ENCODE measurements around the gene ADGRV1.

Gene ADGRV1

DNA sequence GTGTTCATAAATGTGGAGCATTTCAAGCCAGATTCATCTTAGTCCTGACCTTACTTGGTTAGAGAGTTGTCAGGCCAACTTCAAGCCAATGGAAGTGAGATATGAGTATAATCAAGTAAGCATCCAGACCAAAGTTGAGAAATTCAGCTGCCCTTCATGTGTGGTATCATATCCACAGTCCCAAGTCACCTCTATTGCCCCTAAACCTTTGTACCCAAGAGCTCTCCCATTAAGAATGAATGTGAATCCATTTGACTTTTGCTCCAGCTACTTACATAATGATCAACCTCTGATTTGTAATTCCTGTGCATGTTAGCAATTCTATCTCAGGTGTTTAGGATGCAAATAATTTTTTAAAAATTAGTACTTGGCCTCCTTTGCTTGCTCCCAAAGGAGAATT, 342.7 kb downstream of the ADGRV1 start:
- no peaks in the 10 kb centered on the region for H3K36me3 ChIP-seq (ENCODE audit: insufficient read depth, low read length)
- H3K4me1 ChIP-seq (ENCODE audit: insufficient read depth, low read length): no peaks in the 10 kb centered on the region
- no peaks in the 10 kb centered on the region for H3K9me3 ChIP-seq (ENCODE audit: low read length)
- no peak overlapping the region for H3K4me3 ChIP-seq (ENCODE audit: low read depth in 1 of 2, low read length in 2 of 2)
- no peaks in the 10 kb centered on the region for H3K27me3 ChIP-seq (ENCODE audit: control insufficient read depth in 1 of 2, insufficient read depth in 2 of 2, low read length in 2 of 2)
- no peak overlapping the region for H3K9ac ChIP-seq (ENCODE audit: low read length)
- H3K27ac ChIP-seq (ENCODE audit: low read depth, low read length): no peak overlapping the region

DNA sequence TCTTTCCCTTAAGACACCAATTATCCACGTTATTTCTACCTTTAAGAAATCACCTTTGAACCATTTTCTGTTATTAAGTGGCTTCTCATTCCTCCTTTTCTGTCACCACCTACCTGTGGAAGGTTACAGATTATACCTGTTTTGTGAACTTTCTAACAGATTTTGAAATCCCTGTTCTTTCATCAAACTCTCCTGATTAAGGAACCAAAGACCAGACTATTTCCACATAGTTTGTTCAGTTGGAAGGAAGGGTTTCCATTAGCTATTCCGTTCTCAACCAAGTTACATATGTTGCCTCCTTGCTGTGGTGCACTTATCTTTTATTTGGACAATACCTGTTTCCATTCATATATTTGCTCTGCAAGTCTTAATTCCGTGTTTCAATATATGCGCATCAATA, 343.6 kb downstream of the ADGRV1 start:
- no peak overlapping the region for H3K4me3 ChIP-seq (ENCODE audit: low read depth in 1 of 2, low read length in 2 of 2)
- H3K27ac ChIP-seq (ENCODE audit: low read depth, low read length): no peak overlapping the region

DNA sequence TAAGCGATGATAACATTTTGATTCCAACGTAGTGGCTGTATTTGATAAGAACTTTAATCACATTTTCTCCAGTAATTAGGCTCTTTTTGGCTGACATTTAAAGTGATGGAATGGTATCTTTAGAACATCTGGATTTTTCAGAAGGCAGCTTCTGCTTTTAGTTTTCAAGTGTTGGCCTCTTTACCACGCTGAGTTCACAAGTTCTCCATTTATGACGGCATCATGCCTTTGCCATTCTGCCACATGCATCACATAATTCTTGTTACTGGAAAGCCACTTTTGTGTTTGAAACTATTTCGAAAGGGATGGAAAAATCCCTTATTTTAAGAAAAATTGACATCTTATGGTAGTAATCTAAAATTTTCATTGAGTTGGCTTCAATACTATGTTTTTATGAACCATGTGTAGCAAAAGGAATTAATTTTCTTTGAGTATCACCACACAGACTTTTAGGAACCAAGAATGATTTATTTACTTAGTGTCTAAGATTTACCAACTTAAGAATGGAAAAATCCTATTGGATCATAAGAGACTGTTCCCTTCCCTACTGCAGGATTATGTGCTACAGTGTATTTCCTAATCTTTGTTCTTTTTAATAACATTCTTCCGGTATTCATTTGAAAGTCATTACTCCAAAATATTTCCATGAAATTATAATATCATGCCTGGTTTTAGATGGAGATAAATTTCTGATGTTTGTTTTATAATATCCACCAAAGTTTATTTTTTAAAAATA, 344.2 kb downstream of the ADGRV1 start:
- H3K27me3 ChIP-seq (ENCODE audit: control insufficient read depth in 1 of 2, insufficient read depth in 2 of 2, low read length in 2 of 2): no peaks in the 10 kb centered on the region
- H3K4me3 ChIP-seq (ENCODE audit: low read depth in 1 of 2, low read length in 2 of 2): no peak overlapping the region
- no peaks in the 10 kb centered on the region for H3K4me1 ChIP-seq (ENCODE audit: insufficient read depth, low read length)
- H3K9ac ChIP-seq (ENCODE audit: low read length): no peak overlapping the region
- no peaks in the 10 kb centered on the region for H3K36me3 ChIP-seq (ENCODE audit: insufficient read depth, low read length)
- no peak overlapping the region for H3K27ac ChIP-seq (ENCODE audit: low read depth, low read length)
- no peaks in the 10 kb centered on the region for H3K9me3 ChIP-seq (ENCODE audit: low read length)

More for the DNA sequence above, 343.6 kb downstream of the ADGRV1 start:
- H3K9ac ChIP-seq (ENCODE audit: low read length): no peak overlapping the region
- no peaks in the 10 kb centered on the region for H3K4me1 ChIP-seq (ENCODE audit: insufficient read depth, low read length)
- H3K36me3 ChIP-seq (ENCODE audit: insufficient read depth, low read length): no peaks in the 10 kb centered on the region
- H3K9me3 ChIP-seq (ENCODE audit: low read length): no peaks in the 10 kb centered on the region
- no peaks in the 10 kb centered on the region for H3K27me3 ChIP-seq (ENCODE audit: control insufficient read depth in 1 of 2, insufficient read depth in 2 of 2, low read length in 2 of 2)

DNA sequence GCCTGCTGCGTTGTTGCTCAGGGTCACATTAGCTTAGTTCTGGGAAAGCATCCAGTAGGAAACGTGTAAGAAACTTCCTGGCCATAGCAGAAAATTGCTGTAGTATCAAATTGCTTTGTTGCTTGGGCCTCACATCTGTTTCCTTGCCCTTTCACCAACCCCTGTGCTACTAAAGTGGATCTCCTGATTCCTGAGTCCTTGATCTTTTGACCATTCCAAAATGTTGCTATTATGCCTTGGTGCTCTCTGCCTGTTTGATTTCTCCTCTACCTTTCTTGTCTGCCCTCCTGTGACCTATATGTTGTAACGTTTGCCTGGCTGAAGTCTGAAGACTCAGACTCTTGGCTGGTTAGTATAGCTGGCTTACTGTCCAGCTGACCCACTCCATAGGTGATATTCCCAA, 350.5 kb downstream of the ADGRV1 start:
- Histone ChIP-seq H3K9ac (ENCODE audit: low read length) (no peak overlapping the region), H3K4me1 (ENCODE audit: insufficient read depth, low read length) (no peaks in the 10 kb centered on the region), H3K27me3 (ENCODE audit: control insufficient read depth in 1 of 2, insufficient read depth in 2 of 2, low read length in 2 of 2) (no peaks in the 10 kb centered on the region), H3K27ac (ENCODE audit: low read depth, low read length) (no peak overlapping the region), H3K36me3 (ENCODE audit: insufficient read depth, low read length) (no peaks in the 10 kb centered on the region), H3K9me3 (ENCODE audit: low read length) (no peaks in the 10 kb centered on the region), H3K4me3 (ENCODE audit: low read depth in 1 of 2, low read length in 2 of 2) (no peak overlapping the region)

DNA sequence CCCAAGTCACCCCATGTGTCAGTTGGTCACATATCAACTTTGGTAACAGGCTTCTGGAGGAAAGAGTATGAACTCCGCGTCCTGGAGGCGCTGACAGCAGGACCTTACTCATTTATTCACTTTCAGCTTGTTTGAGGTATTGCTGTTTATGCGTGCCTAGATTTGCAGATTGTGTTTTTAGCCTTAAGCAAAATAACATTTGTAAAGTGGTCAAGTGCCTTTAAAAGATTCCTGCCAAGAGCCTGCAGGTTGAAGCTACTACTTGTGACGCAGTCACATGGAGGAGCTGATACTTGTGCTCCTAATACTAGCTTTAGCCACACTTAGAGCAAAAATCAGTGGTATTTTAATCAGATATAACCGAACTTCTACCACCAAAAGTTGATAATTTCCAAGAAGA, 351.3 kb downstream of the ADGRV1 start:
- Histone ChIP-seq H3K36me3 (ENCODE audit: insufficient read depth, low read length) (no peaks in the 10 kb centered on the region), H3K27me3 (ENCODE audit: control insufficient read depth in 1 of 2, insufficient read depth in 2 of 2, low read length in 2 of 2) (no peaks in the 10 kb centered on the region), H3K4me1 (ENCODE audit: insufficient read depth, low read length) (no peaks in the 10 kb centered on the region), H3K4me3 (ENCODE audit: low read depth in 1 of 2, low read length in 2 of 2) (no peak overlapping the region), H3K9me3 (ENCODE audit: low read length) (no peaks in the 10 kb centered on the region), H3K27ac (ENCODE audit: low read depth, low read length) (no peak overlapping the region), H3K9ac (ENCODE audit: low read length) (no peak overlapping the region)

GRCh38 chr5:90911169-90911568, 352.6 kb downstream of the ADGRV1 start:
- Histone ChIP-seq H3K9me3 (ENCODE audit: low read length) (no peaks in the 10 kb centered on the region), H3K27ac (ENCODE audit: low read depth, low read length) (no peak overlapping the region)

GRCh38 chr5:90912476-90912875, 353.9 kb downstream of the ADGRV1 start:
- no peaks in the 10 kb centered on the region for H3K4me1 ChIP-seq (ENCODE audit: insufficient read depth, low read length)
- H3K36me3 ChIP-seq (ENCODE audit: insufficient read depth, low read length): no peaks in the 10 kb centered on the region
- no peaks in the 10 kb centered on the region for H3K27me3 ChIP-seq (ENCODE audit: control insufficient read depth in 1 of 2, insufficient read depth in 2 of 2, low read length in 2 of 2)
- no peak overlapping the region for H3K9ac ChIP-seq (ENCODE audit: low read length)
- H3K4me3 ChIP-seq (ENCODE audit: low read depth in 1 of 2, low read length in 2 of 2): no peak overlapping the region
- no peak overlapping the region for H3K27ac ChIP-seq (ENCODE audit: low read depth, low read length)
- no peaks in the 10 kb centered on the region for H3K9me3 ChIP-seq (ENCODE audit: low read length)

More at GRCh38 chr5:90911169-90911568, 352.6 kb downstream of the ADGRV1 start:
- H3K27me3 ChIP-seq (ENCODE audit: control insufficient read depth in 1 of 2, insufficient read depth in 2 of 2, low read length in 2 of 2): no peaks in the 10 kb centered on the region
- H3K9ac ChIP-seq (ENCODE audit: low read length): no peak overlapping the region
- no peak overlapping the region for H3K4me3 ChIP-seq (ENCODE audit: low read depth in 1 of 2, low read length in 2 of 2)
- no peaks in the 10 kb centered on the region for H3K4me1 ChIP-seq (ENCODE audit: insufficient read depth, low read length)
- H3K36me3 ChIP-seq (ENCODE audit: insufficient read depth, low read length): no peaks in the 10 kb centered on the region

DNA sequence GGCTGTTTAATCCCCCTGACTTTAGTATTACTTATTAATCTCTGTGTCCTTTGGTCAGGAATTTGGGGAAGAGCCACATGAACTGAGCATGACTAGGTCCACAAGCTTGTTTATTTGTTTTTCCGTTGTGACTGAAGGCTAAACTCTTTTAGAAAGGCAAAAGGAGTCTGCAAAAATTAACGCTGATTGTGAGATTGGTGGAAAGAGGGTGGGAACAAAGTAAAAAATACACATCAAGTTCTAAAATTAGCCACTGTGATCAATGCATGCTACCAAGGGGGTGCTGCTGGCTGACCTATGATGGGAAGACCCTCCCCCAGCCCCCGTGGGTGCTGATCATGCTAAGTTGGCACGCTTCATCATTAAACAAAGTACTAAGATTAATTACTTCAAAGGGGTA, 356.8 kb downstream of the ADGRV1 start:
- H3K9me3 ChIP-seq (ENCODE audit: low read length): no peaks in the 10 kb centered on the region
- no peak overlapping the region for H3K4me3 ChIP-seq (ENCODE audit: low read depth in 1 of 2, low read length in 2 of 2)
- H3K27ac ChIP-seq (ENCODE audit: low read depth, low read length): no peak overlapping the region
- no peak overlapping the region for H3K9ac ChIP-seq (ENCODE audit: low read length)
- no peaks in the 10 kb centered on the region for H3K4me1 ChIP-seq (ENCODE audit: insufficient read depth, low read length)
- H3K27me3 ChIP-seq (ENCODE audit: control insufficient read depth in 1 of 2, insufficient read depth in 2 of 2, low read length in 2 of 2): no peaks in the 10 kb centered on the region
- no peaks in the 10 kb centered on the region for H3K36me3 ChIP-seq (ENCODE audit: insufficient read depth, low read length)

DNA sequence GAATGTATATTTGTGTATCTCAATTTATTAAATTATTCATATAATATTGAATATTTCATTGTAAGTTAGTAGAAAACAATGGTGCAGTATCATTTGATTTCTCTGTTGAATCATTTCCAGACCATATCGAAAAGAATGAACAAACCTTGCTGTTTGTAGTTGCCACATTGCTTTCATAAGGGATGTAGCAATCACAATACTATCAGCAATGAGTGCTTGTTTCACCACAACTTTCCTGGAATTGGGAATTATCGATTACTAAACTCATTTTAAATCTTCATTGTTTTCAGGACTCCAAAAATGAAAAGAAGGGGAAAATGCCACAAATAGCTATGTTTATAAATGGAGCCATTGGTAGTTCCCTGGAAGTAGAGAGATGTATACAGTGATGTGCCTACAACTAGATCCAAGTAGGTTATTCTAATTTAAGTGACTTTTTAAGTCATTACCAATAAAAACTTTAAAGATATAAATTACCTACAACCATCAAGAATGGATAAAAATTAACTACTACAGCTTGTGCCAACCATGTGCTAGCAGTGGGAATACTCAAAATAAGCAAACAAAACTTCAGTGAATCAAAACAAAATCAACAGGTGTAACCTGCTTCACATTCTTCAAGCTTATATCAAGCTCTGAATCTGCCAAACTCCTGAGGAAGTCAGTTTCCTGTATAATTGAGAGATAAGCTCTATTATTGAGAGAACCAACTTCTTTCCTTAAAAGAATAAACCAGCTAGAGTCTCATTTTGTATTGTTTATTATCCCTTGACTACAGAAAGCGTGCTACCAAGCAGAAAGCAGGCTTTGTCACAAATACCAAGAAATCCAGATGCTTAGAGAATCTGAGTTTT, 358.6 kb downstream of the ADGRV1 start:
- no peaks in the 10 kb centered on the region for H3K36me3 ChIP-seq (ENCODE audit: insufficient read depth, low read length)
- no peaks in the 10 kb centered on the region for H3K4me1 ChIP-seq (ENCODE audit: insufficient read depth, low read length)
- H3K4me3 ChIP-seq (ENCODE audit: low read depth in 1 of 2, low read length in 2 of 2): no peak overlapping the region
- H3K9me3 ChIP-seq (ENCODE audit: low read length): no peaks in the 10 kb centered on the region
- H3K9ac ChIP-seq (ENCODE audit: low read length): no peak overlapping the region
- H3K27ac ChIP-seq (ENCODE audit: low read depth, low read length): no peak overlapping the region
- H3K27me3 ChIP-seq (ENCODE audit: control insufficient read depth in 1 of 2, insufficient read depth in 2 of 2, low read length in 2 of 2): no peaks in the 10 kb centered on the region

- no peaks in the 10 kb centered on the region for H3K27me3 ChIP-seq (ENCODE audit: control insufficient read depth in 1 of 2, insufficient read depth in 2 of 2, low read length in 2 of 2)
- no peaks in the 10 kb centered on the region for H3K36me3 ChIP-seq (ENCODE audit: insufficient read depth, low read length)
- no peaks in the 10 kb centered on the region for H3K4me1 ChIP-seq (ENCODE audit: insufficient read depth, low read length)
- H3K9ac ChIP-seq (ENCODE audit: low read length): no peak overlapping the region
- H3K27ac ChIP-seq (ENCODE audit: low read depth, low read length): no peak overlapping the region
- H3K4me3 ChIP-seq (ENCODE audit: low read depth in 1 of 2, low read length in 2 of 2): no peak overlapping the region
- no peaks in the 10 kb centered on the region for H3K9me3 ChIP-seq (ENCODE audit: low read length)
Measured at GRCh38 chr5:90917928-90918668, 359.5 kb downstream of the ADGRV1 start.

- H3K4me1 ChIP-seq (ENCODE audit: insufficient read depth, low read length): no peaks in the 10 kb centered on the region
- H3K9ac ChIP-seq (ENCODE audit: low read length): no peak overlapping the region
- H3K36me3 ChIP-seq (ENCODE audit: insufficient read depth, low read length): no peaks in the 10 kb centered on the region
- H3K9me3 ChIP-seq (ENCODE audit: low read length): no peaks in the 10 kb centered on the region
- H3K4me3 ChIP-seq (ENCODE audit: low read depth in 1 of 2, low read length in 2 of 2): no peak overlapping the region
- no peak overlapping the region for H3K27ac ChIP-seq (ENCODE audit: low read depth, low read length)
- H3K27me3 ChIP-seq (ENCODE audit: control insufficient read depth in 1 of 2, insufficient read depth in 2 of 2, low read length in 2 of 2): no peaks in the 10 kb centered on the region
Measured at GRCh38 chr5:90921418-90921973, 362.9 kb downstream of the ADGRV1 start.

Data from muscle layer of colon (tissue), 2 donors.